HEK293T (cell line): Measurements from ENCODE around the gene RNF103.

Experiments used
- BHLHE40 ChIP-seq: fragments of 450-650 bp; IDR thresholded peaks from 2 replicates; pipeline ENCODE4 v1.6.1; 2016; ENCODE audit warnings: mild to moderate bottlenecking, moderate library complexity, borderline replicate concordance
- FOXM1 ChIP-seq: fragments of 450-650 bp; IDR thresholded peaks from 2 replicates; pipeline ENCODE4 v1.6.1; 2017; ENCODE audit warnings: mild to moderate bottlenecking, borderline replicate concordance
- SP1 ChIP-seq: fragments of 450-650 bp; IDR thresholded peaks from 2 replicates; pipeline ENCODE4 v1.6.1; 2017
- SUZ12 ChIP-seq: fragments of 450-650 bp; IDR thresholded peaks from 2 replicates; pipeline ENCODE4 v1.6.1; 2016; ENCODE audit warnings: mild to moderate bottlenecking
- TF ChIP-seq, protein P1 (sequence below): fragments of 450-650 bp; IDR thresholded peaks from 2 replicates; pipeline ENCODE4 v1.6.1; 2016

GRCh38 chr2:86623494-86624266 is at the start of gene RNF103:
- TF ChIP-seq, protein P1, sequence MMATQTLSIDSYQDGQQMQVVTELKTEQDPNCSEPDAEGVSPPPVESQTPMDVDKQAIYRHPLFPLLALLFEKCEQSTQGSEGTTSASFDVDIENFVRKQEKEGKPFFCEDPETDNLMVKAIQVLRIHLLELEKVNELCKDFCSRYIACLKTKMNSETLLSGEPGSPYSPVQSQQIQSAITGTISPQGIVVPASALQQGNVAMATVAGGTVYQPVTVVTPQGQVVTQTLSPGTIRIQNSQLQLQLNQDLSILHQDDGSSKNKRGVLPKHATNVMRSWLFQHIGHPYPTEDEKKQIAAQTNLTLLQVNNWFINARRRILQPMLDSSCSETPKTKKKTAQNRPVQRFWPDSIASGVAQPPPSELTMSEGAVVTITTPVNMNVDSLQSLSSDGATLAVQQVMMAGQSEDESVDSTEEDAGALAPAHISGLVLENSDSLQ, result no peak
- TF ChIP-seq FOXM1, result no peak
- no peak for TF ChIP-seq SUZ12
- no peak for TF ChIP-seq BHLHE40
- TF ChIP-seq SP1, result no peak
